Measurements from ENCODE around the gene TBC1D9B.

The TBC1D9B gene

GRCh38 chr5:179817890-179818745 lies 89.6 kb downstream of the TBC1D9B start:
- DNase-seq (ENCODE audit: low read depth): no peak
- H3K4me3 ChIP-seq (replicated peaks; ENCODE audit: low read depth, low read length): peak overlapping the region; percentile 23
- no peak for TF ChIP-seq CTCF (IDR thresholded peaks at IDR 0.05; ENCODE audit: low read length, missing control alignments)

GRCh38 chr5:179817470-179817840 lies 90.2 kb downstream of the TBC1D9B start:
- no peak for DNase-seq (ENCODE audit: low read depth)
- TF ChIP-seq CTCF (IDR thresholded peaks at IDR 0.05; ENCODE audit: low read length, missing control alignments): no peak
- peak overlapping the region; percentile 17 for H3K4me3 ChIP-seq (replicated peaks; ENCODE audit: low read depth, low read length)

GRCh38 chr5:179816796-179817469 lies 90.8 kb downstream of the TBC1D9B start:
- no peak for DNase-seq (ENCODE audit: low read depth)
- no peak for TF ChIP-seq CTCF (IDR thresholded peaks at IDR 0.05; ENCODE audit: low read length, missing control alignments)
- H3K4me3 ChIP-seq (replicated peaks; ENCODE audit: low read depth, low read length): peak overlapping the region; percentile 21

GRCh38 chr5:179816401-179816795 lies 91.3 kb downstream of the TBC1D9B start:
- TF ChIP-seq CTCF (IDR thresholded peaks at IDR 0.05; ENCODE audit: low read length, missing control alignments): no peak
- no peak for DNase-seq (ENCODE audit: low read depth)
- H3K4me3 ChIP-seq (replicated peaks; ENCODE audit: low read depth, low read length): peak overlapping the region; percentile 21

GRCh38 chr5:179815491-179816249 lies 92.0 kb downstream of the TBC1D9B start:
- no peak for DNase-seq (ENCODE audit: low read depth)
- H3K4me3 ChIP-seq (replicated peaks; ENCODE audit: low read depth, low read length): no peak overlapping the region
- TF ChIP-seq CTCF (IDR thresholded peaks at IDR 0.05; ENCODE audit: low read length, missing control alignments): no peak

GRCh38 chr5:179814090-179814489 lies 93.6 kb downstream of the TBC1D9B start:
- DNase-seq (ENCODE audit: low read depth): no peak
- no peak for TF ChIP-seq CTCF (IDR thresholded peaks at IDR 0.05; ENCODE audit: low read length, missing control alignments)
- H3K4me3 ChIP-seq (replicated peaks; ENCODE audit: low read depth, low read length): no peak overlapping the region
